SK-N-SH (cell line): Measurements from ENCODE around the gene SLFNL1.

Experiments
- CTCF ChIP-seq: fragments of 200-600 bp; sonication (generic); IDR thresholded peaks from 2 replicates; pipeline ENCODE4 v1.6.1; 2017; ENCODE audit warnings: antibody characterized with exemption, mild to moderate bottlenecking, moderate library complexity
- GATA2 ChIP-seq: sonication (generic); formaldehyde crosslinking; IDR thresholded peaks from 2 replicates; pipeline ENCODE4 v1.5.0; 2020; ENCODE audit warnings: mild to moderate bottlenecking, missing genetic modification reagents
- JUND ChIP-seq: IDR thresholded peaks from 2 replicates; pipeline ENCODE4 v1.4.0; 2012
- REST ChIP-seq: IDR thresholded peaks from 2 replicates; pipeline ENCODE4 v1.6.1; 2012; ENCODE audit warnings: mild to moderate bottlenecking, low read depth, low read length, moderate library complexity
- YY1 ChIP-seq: IDR thresholded peaks from 2 replicates; pipeline ENCODE4 v1.4.0; 2012; ENCODE audit warnings: low read depth, mild to moderate bottlenecking

- TF ChIP-seq YY1 (no peak), JUND (no peak), CTCF (peak; percentile 44), GATA2 (CRISPR knock-in tag) (no peak), REST (no peak)
Measured at GRCh38 chr1:40979241-40980067, 42.1 kb downstream of the SLFNL1 start, which contains the start of gene CTPS1.
